Lower lobe of right lung (tissue), 2 donors: ENCODE measurements around the gene BZW2. TPM values are rescaled to one million over a fixed set of nuclear protein-coding genes. Genes with fewer than 3 reads are reported as not detected.

ENCODE experiments used
- ATAC-seq, 2 donors: fragments of 200-7000 bp; cut with Tn5 transposase; one replicate each; pipeline ENCODE4 v1.9.1; 2020 to 2022; ENCODE audit warnings: mild to moderate bottlenecking in 2 of 2, moderate library complexity in 2 of 2
- DNase-seq: peaks from one replicate; pipeline ENCODE4 v3.0.0-alpha.2; 2020
- H3K27ac ChIP-seq: fragments of 200-600 bp; one replicate; pipeline ENCODE4 v1.8.0; 2022
- H3K27me3 ChIP-seq: fragments of 200-600 bp; one replicate; pipeline ENCODE4 v1.8.0; 2022; ENCODE audit warnings: low read depth
- H3K36me3 ChIP-seq: fragments of 200-600 bp; one replicate; pipeline ENCODE4 v1.8.0; 2022; ENCODE audit warnings: mild to moderate bottlenecking
- H3K4me1 ChIP-seq: fragments of 200-600 bp; one replicate; pipeline ENCODE4 v1.8.0; 2022
- H3K4me3 ChIP-seq: fragments of 200-600 bp; one replicate; pipeline ENCODE4 v1.8.0; 2022; ENCODE audit warnings: mild to moderate bottlenecking
- H3K9me3 ChIP-seq: fragments of 200-600 bp; one replicate; pipeline ENCODE4 v1.8.0; 2022
- CTCF ChIP-seq: fragments of 200-600 bp; IDR thresholded peaks from one replicate; pipeline ENCODE4 v1.8.0; 2022; ENCODE audit warnings: antibody characterized with exemption, mild to moderate bottlenecking
- intact Hi-C: fragments of 100-400 bp; cut with DNase I; formaldehyde crosslinking; loops from one replicate; pipeline ENCODE4 v1.11.0; 2022
- total RNA-seq: library from RNA; stranded (reverse); fragmentation: NEBNext Ultra II Directional; extraction: Animal tissue kit (Norgen Biotek cat#: 25700); gene quantifications from one replicate; pipeline ENCODE4 v1.2.1, GENCODE V29; 2021
- donor health status: DM: no; HTN: yes; CAD: no; lungs with severe emphysema.

BZW2 gene
- total RNA-seq, 1 donor from 2014 or later, result 24.6 TPM

- DNase-seq, result no peak
- TF ChIP-seq CTCF, result no peak
- intact Hi-C loops, result no loop called here
- Histone ChIP-seq H3K27ac (no peak overlapping the region), H3K4me1 (no peaks in the 10 kb centered on the region), H3K27me3 (no peaks in the 10 kb centered on the region), H3K9me3 (no peaks in the 10 kb centered on the region), H3K36me3 (no peaks in the 10 kb centered on the region), H3K4me3 (no peak overlapping the region)
- no peak for ATAC-seq
Measured at GRCh38 chr7:16721541-16721940, 75.6 kb downstream of the BZW2 start.

GRCh38 chr7:16724344-16724743 lies 78.4 kb downstream of the BZW2 start:
- DNase-seq, result no peak
- no peak overlapping the region for H3K4me3 ChIP-seq

GRCh38 chr7:16726189-16726588 lies 80.2 kb downstream of the BZW2 start:
- Histone ChIP-seq H3K4me1 (no peaks in the 10 kb centered on the region), H3K27me3 (no peaks in the 10 kb centered on the region), H3K36me3 (no peaks in the 10 kb centered on the region), H3K4me3 (no peak overlapping the region), H3K27ac (no peak overlapping the region), H3K9me3 (no peaks in the 10 kb centered on the region)
- intact Hi-C loops, result no loop called here
- DNase-seq (no peak), ATAC-seq (no peak)
- no peak for TF ChIP-seq CTCF

More at GRCh38 chr7:16724344-16724743, 78.4 kb downstream of the BZW2 start:
- no peak for ATAC-seq
- no peak for TF ChIP-seq CTCF
- no peaks in the 10 kb centered on the region for H3K36me3 ChIP-seq
- intact Hi-C loops, result no loop called here
- no peaks in the 10 kb centered on the region for H3K4me1 ChIP-seq
- H3K27me3 ChIP-seq, result no peaks in the 10 kb centered on the region
- no peak overlapping the region for H3K27ac ChIP-seq
- no peaks in the 10 kb centered on the region for H3K9me3 ChIP-seq

GRCh38 chr7:16727736-16728135 lies 81.8 kb downstream of the BZW2 start:
- Histone ChIP-seq H3K4me3 (no peak overlapping the region), H3K4me1 (no peaks in the 10 kb centered on the region), H3K36me3 (no peaks in the 10 kb centered on the region), H3K27ac (no peak overlapping the region), H3K9me3 (no peaks in the 10 kb centered on the region), H3K27me3 (no peaks in the 10 kb centered on the region)
- DNase-seq (no peak), ATAC-seq (no peak)
- no peak for TF ChIP-seq CTCF
- intact Hi-C loops, result no loop called here

- TF ChIP-seq CTCF, result no peak
- H3K4me1 ChIP-seq, result no peaks in the 10 kb centered on the region
- DNase-seq (no peak), ATAC-seq (no peak)
- H3K36me3 ChIP-seq, result no peaks in the 10 kb centered on the region
- no peaks in the 10 kb centered on the region for H3K27me3 ChIP-seq
- H3K4me3 ChIP-seq, result no peak overlapping the region
- no peaks in the 10 kb centered on the region for H3K9me3 ChIP-seq
- H3K27ac ChIP-seq, result no peak overlapping the region
- intact Hi-C loops, result no loop called here
Measured at GRCh38 chr7:16728811-16729210, 82.8 kb downstream of the BZW2 start.

GRCh38 chr7:16729541-16729940 lies 83.6 kb downstream of the BZW2 start:
- no peak for DNase-seq
- Histone ChIP-seq H3K9me3 (no peaks in the 10 kb centered on the region), H3K36me3 (no peaks in the 10 kb centered on the region), H3K4me3 (no peak overlapping the region), H3K27me3 (no peaks in the 10 kb centered on the region), H3K4me1 (no peaks in the 10 kb centered on the region), H3K27ac (no peak overlapping the region)
- intact Hi-C loops, result no loop called here
- TF ChIP-seq CTCF, result no peak
- ATAC-seq, result no peak
